ENCODE results near the gene ITGAD.
A peak's percentile ranks its signal among the peaks of the same experiment; 100 is the strongest.

Gene ITGAD

GRCh38 chr16:31452631-31453106 is 59.5 kb downstream of the ITGAD start:
- Mint-ChIP-seq H3K9me3 (no peaks in the 10 kb centered on the region), H3K27ac (no peak overlapping the region), H3K27me3 (no peaks in the 10 kb centered on the region), H3K4me3 (no peak overlapping the region), H3K4me1 (peaks cover 47% of the 10 kb centered on the region)
- DNase-seq (no peak), ATAC-seq (no peak)

- DNase-seq (no peak), ATAC-seq (no peak)
- H3K9me3 Mint-ChIP-seq, result no peaks in the 10 kb centered on the region
- peaks cover 53% of the 10 kb centered on the region for H3K4me1 Mint-ChIP-seq
- no peaks in the 10 kb centered on the region for H3K27me3 Mint-ChIP-seq
- peak overlapping the region; percentile 0 to 10 for H3K27ac Mint-ChIP-seq
- peak overlapping the region in 1 of 2 donors; percentile 2 for H3K4me3 Mint-ChIP-seq
Measured at GRCh38 chr16:31453255-31454204, 60.4 kb downstream of the ITGAD start.

GRCh38 chr16:31455601-31456314 is 62.6 kb downstream of the ITGAD start:
- no peaks in the 10 kb centered on the region for H3K27me3 Mint-ChIP-seq
- DNase-seq (peak; percentile 31 to 43), ATAC-seq (no peak)
- H3K9me3 Mint-ChIP-seq, result no peaks in the 10 kb centered on the region
- peak overlapping the region; percentile 71 to 90 for H3K4me3 Mint-ChIP-seq
- H3K4me1 Mint-ChIP-seq, result peaks cover 59% of the 10 kb centered on the region
- peak overlapping the region in 1 of 2 donors; percentile 66 for H3K27ac Mint-ChIP-seq

- ATAC-seq (no peak), DNase-seq (no peak)
- Mint-ChIP-seq H3K27ac (no peak overlapping the region), H3K27me3 (no peaks in the 10 kb centered on the region), H3K4me1 (peaks cover 57% of the 10 kb centered on the region), H3K9me3 (no peaks in the 10 kb centered on the region), H3K4me3 (peak overlapping the region; percentile 90 to 93)
Measured at GRCh38 chr16:31456988-31457360, 63.8 kb downstream of the ITGAD start.

GRCh38 chr16:31458073-31458843 is 65.1 kb downstream of the ITGAD start:
- Mint-ChIP-seq H3K27ac (peak overlapping the region; percentile 98 to 99), H3K4me1 (peaks cover 56% of the 10 kb centered on the region), H3K27me3 (no peaks in the 10 kb centered on the region), H3K9me3 (no peaks in the 10 kb centered on the region), H3K4me3 (peak overlapping the region; percentile 90 to 93)
- ATAC-seq (peak; percentile 35), DNase-seq (peak; percentile 65 to 79)

- DNase-seq (peak; percentile 94 to 97), ATAC-seq (peak; percentile 84)
- Mint-ChIP-seq H3K27ac (peak within 1 kb of the TSS; percentile 98 to 99), H3K9me3 (no peaks in the 10 kb centered on the region), H3K27me3 (no peaks in the 10 kb centered on the region), H3K4me3 (peak within 1 kb of the TSS; percentile 93 to 97), H3K4me1 (peaks cover 50% of the 10 kb centered on the region)
Measured at GRCh38 chr16:31458844-31459686, 65.9 kb downstream of the ITGAD start, which contains the start of gene ARMC5. TSS of gene ARMC5 (plus strand) at chr16:31459501. CDS start at chr16:31459525, 24 bp downstream.

GRCh38 chr16:31459687-31460581 is 66.8 kb downstream of the ITGAD start:
- DNase-seq, result peak; percentile 100
- ATAC-seq, result peak; percentile 85
- Mint-ChIP-seq H3K27ac (peak overlapping the region; percentile 98 to 99), H3K4me3 (peak overlapping the region; percentile 93 to 97), H3K4me1 (peaks cover 53% of the 10 kb centered on the region), H3K27me3 (no peaks in the 10 kb centered on the region), H3K9me3 (no peaks in the 10 kb centered on the region)

GRCh38 chr16:31460582-31461002 is 67.5 kb downstream of the ITGAD start:
- H3K4me3 Mint-ChIP-seq, result peak overlapping the region; percentile 93 to 97
- DNase-seq (no peak), ATAC-seq (no peak)
- H3K27me3 Mint-ChIP-seq, result no peaks in the 10 kb centered on the region
- peak overlapping the region in 1 of 2 donors; percentile 99 for H3K27ac Mint-ChIP-seq
- no peaks in the 10 kb centered on the region for H3K9me3 Mint-ChIP-seq
- H3K4me1 Mint-ChIP-seq, result peaks cover 48% of the 10 kb centered on the region

GRCh38 chr16:31461201-31461920 is 68.2 kb downstream of the ITGAD start:
- peak overlapping the region in 1 of 2 donors; percentile 33 for H3K4me3 Mint-ChIP-seq
- H3K4me1 Mint-ChIP-seq, result peaks cover 40% of the 10 kb centered on the region
- DNase-seq (no peak), ATAC-seq (no peak)
- no peaks in the 10 kb centered on the region for H3K9me3 Mint-ChIP-seq
- peak overlapping the region in 1 of 2 donors; percentile 54 for H3K27ac Mint-ChIP-seq
- H3K27me3 Mint-ChIP-seq, result no peaks in the 10 kb centered on the region

GRCh38 chr16:31461921-31462804 is 69.0 kb downstream of the ITGAD start:
- peaks cover 40% of the 10 kb centered on the region for H3K4me1 Mint-ChIP-seq
- ATAC-seq, result no peak
- DNase-seq, result no peak
- peak overlapping the region in 1 of 2 donors; percentile 54 for H3K27ac Mint-ChIP-seq
- H3K27me3 Mint-ChIP-seq, result no peaks in the 10 kb centered on the region
- H3K4me3 Mint-ChIP-seq, result no peak overlapping the region
- no peaks in the 10 kb centered on the region for H3K9me3 Mint-ChIP-seq

- peaks cover 31% of the 10 kb centered on the region for H3K4me1 Mint-ChIP-seq
- ATAC-seq (no peak), DNase-seq (no peak)
- H3K27ac Mint-ChIP-seq, result no peak overlapping the region
- H3K27me3 Mint-ChIP-seq, result no peaks in the 10 kb centered on the region
- no peaks in the 10 kb centered on the region for H3K9me3 Mint-ChIP-seq
- H3K4me3 Mint-ChIP-seq, result no peak overlapping the region
Measured at GRCh38 chr16:31464348-31464769, 71.2 kb downstream of the ITGAD start.

GRCh38 chr16:31464781-31465260 is 71.7 kb downstream of the ITGAD start:
- no peaks in the 10 kb centered on the region for H3K27me3 Mint-ChIP-seq
- ATAC-seq, result no peak
- no peak overlapping the region for H3K4me3 Mint-ChIP-seq
- no peaks in the 10 kb centered on the region for H3K9me3 Mint-ChIP-seq
- H3K4me1 Mint-ChIP-seq, result peaks cover 31% of the 10 kb centered on the region
- peak overlapping the region in 1 of 2 donors; percentile 77 for H3K27ac Mint-ChIP-seq
- DNase-seq, result no peak
